K562 (cell line): Measurements from ENCODE around the gene USP49. TPM values are rescaled to one million over a fixed set of nuclear protein-coding genes. Genes with fewer than 3 reads are reported as not detected.

ENCODE experiments used
- ARID2 ChIP-seq: fragments of 450-650 bp; IDR thresholded peaks from 2 replicates; pipeline ENCODE4 v1.6.1; 2017; ENCODE audit warnings: antibody characterized with exemption, mild to moderate bottlenecking
- BACH1 ChIP-seq: fragments of 200-800 bp; sonication (Bioruptor generic); IDR thresholded peaks from 2 replicates; pipeline ENCODE4 v1.6.1; 2016; ENCODE audit warnings: missing genetic modification characterization, missing compliant biosample characterization
- CBFA2T3 ChIP-seq: fragments of 450-650 bp; IDR thresholded peaks from 2 replicates; pipeline ENCODE4 v1.6.1; 2017
- CREM ChIP-seq: IDR thresholded peaks from 2 replicates; pipeline ENCODE4 v1.6.1; 2014; ENCODE audit warnings: antibody characterized with exemption, low read depth
- DACH1 ChIP-seq: fragments of 450-650 bp; IDR thresholded peaks from 2 replicates; pipeline ENCODE4 v1.6.1; 2018; ENCODE audit not compliant: partially characterized antibody
- DMBX1 ChIP-seq: fragments of 250-450 bp; sonication (Bioruptor Pico); IDR thresholded peaks from 2 replicates; pipeline ENCODE4 v1.8.0; 2022; ENCODE audit warnings: inconsistent platforms, mild to moderate bottlenecking, moderate library complexity, borderline replicate concordance
- ELF1 ChIP-seq: fragments of 200-800 bp; sonication (Bioruptor generic); IDR thresholded peaks from 2 replicates; pipeline ENCODE4 v1.6.1; 2016; ENCODE audit warnings: missing genetic modification characterization, missing compliant biosample characterization
- ERF ChIP-seq: fragments of 450-650 bp; formaldehyde crosslinking; IDR thresholded peaks from 2 replicates; pipeline ENCODE4 v1.4.0; 2020; ENCODE audit warnings: mild to moderate bottlenecking, mixed read lengths
- FOXJ2 ChIP-seq: fragments of 200-800 bp; sonication (Bioruptor generic); IDR thresholded peaks from 2 replicates; pipeline ENCODE4 v1.6.1; 2016; ENCODE audit warnings: missing genetic modification characterization, missing compliant biosample characterization
- FOXJ3 ChIP-seq: sonication (generic); formaldehyde crosslinking; IDR thresholded peaks from 2 replicates; pipeline ENCODE4 v1.4.0; 2020; ENCODE audit warnings: mild to moderate bottlenecking, missing genetic modification reagents
- GABPA ChIP-seq: fragments of 200-800 bp; sonication (Bioruptor generic); conservative IDR thresholded peaks from 2 replicates; pipeline ENCODE4 v1.6.1; 2016; ENCODE audit warnings: low read depth, missing genetic modification characterization, missing compliant biosample characterization
- HNRNPH1 ChIP-seq: fragments of 200-400 bp; formaldehyde crosslinking; optimal IDR thresholded peaks from 2 replicates; pipeline ENCODE3; 2017; ENCODE audit warnings: low read depth, mild to moderate bottlenecking, low read length, moderate library complexity
- KLF13 ChIP-seq: fragments of 450-650 bp; IDR thresholded peaks from 2 replicates; pipeline ENCODE4 v1.6.1; 2016; ENCODE audit warnings: missing genetic modification characterization, low read depth, mild to moderate bottlenecking, missing compliant biosample characterization, moderate library complexity, borderline replicate concordance
- LEF1 ChIP-seq: fragments of 450-650 bp; IDR thresholded peaks from 2 replicates; pipeline ENCODE4 v1.6.1; 2016; ENCODE audit warnings: mild to moderate bottlenecking
- MCM2 ChIP-seq: fragments of 450-650 bp; IDR thresholded peaks from 2 replicates; pipeline ENCODE4 v1.6.1; 2017; ENCODE audit warnings: low read depth, mild to moderate bottlenecking
- NR1H2 ChIP-seq: sonication (generic); formaldehyde crosslinking; IDR thresholded peaks from 2 replicates; pipeline ENCODE4 v1.4.0; 2020; ENCODE audit warnings: mild to moderate bottlenecking, missing genetic modification reagents
- PCBP2 ChIP-seq: fragments of 200-400 bp; formaldehyde crosslinking; IDR thresholded peaks from 2 replicates; pipeline ENCODE4 v1.6.1; 2018; ENCODE audit warnings: low read length, low read depth, mild to moderate bottlenecking, moderate library complexity; ENCODE audit not compliant: poor library complexity, severe bottlenecking
- RFX5 ChIP-seq: IDR thresholded peaks from 2 replicates; pipeline ENCODE4 v1.6.1; 2011; ENCODE audit warnings: low read depth, mild to moderate bottlenecking, improper control_type of control experiment, low read length
- STAG1 ChIP-seq: sonication (generic); formaldehyde crosslinking; IDR thresholded peaks from 2 replicates; pipeline ENCODE4 v1.5.0; 2020; ENCODE audit warnings: missing genetic modification reagents, borderline replicate concordance
- TEAD1 ChIP-seq, 2 experiments: fragments of 450-650 bp in 1 of 2; sonication (generic) in 1 of 2; formaldehyde crosslinking; IDR thresholded peaks; 2 replicates each; pipeline versions ENCODE4 v1.4.0 to v1.8.0; 2020 to 2022; ENCODE audit warnings: mild to moderate bottlenecking in 2 of 2, missing genetic modification reagents in 1 of 2
- U2AF1 ChIP-seq: fragments of 200-400 bp; formaldehyde crosslinking; optimal IDR thresholded peaks from 2 replicates; pipeline ENCODE3; 2017; ENCODE audit warnings: mild to moderate bottlenecking, low read depth, low read length, moderate library complexity
- ZNF586 ChIP-seq: fragments of 450-650 bp; formaldehyde crosslinking; conservative IDR thresholded peaks from 2 replicates; pipeline ENCODE4 v1.4.0; 2020; ENCODE audit warnings: mild to moderate bottlenecking, moderate library complexity
- ZNF592 ChIP-seq: fragments of 450-650 bp; IDR thresholded peaks from 2 replicates; pipeline ENCODE4 v1.6.1; 2017; ENCODE audit warnings: antibody characterized with exemption, mild to moderate bottlenecking
- ZZZ3 ChIP-seq: fragments of 450-650 bp; IDR thresholded peaks from 2 replicates; pipeline ENCODE4 v1.6.1; 2016; ENCODE audit warnings: antibody characterized with exemption, mild to moderate bottlenecking, moderate library complexity
- polyA plus RNA-seq, 8 experiments: library from polyadenylated mRNA; depleted of rRNA in 4 of 8; stranded (reverse) in 5 of 8; unstranded in 3 of 8; fragments of >200 nt; fragmentation: Nextera tagmentation in 2 of 8; fragmentation: Illumina TruSeq in 1 of 8; extraction: Ambion mirVana in 2 of 8; extraction: Trizol in 1 of 8; gene quantifications; 2 replicates each; pipeline versions ENCODE4 v1.2.1 to v1.2.3, GENCODE V29; 2011 to 2014; ENCODE audit warnings: inconsistent platforms in 1 of 8, missing spikeins in 1 of 8
- total RNA-seq, 7 experiments: library from RNA; depleted of rRNA in 6 of 7; stranded (reverse); fragments of >200 nt in 6 of 7; fragmentation: Illumina TruSeq in 2 of 7; extraction: Trizol in 2 of 7; gene quantifications; 2 replicates each; pipeline versions ENCODE4 v1.2.1 to v1.2.3, GENCODE V29; 2011 to 2021; ENCODE audit warnings: low replicate concordance in 1 of 7
- TF ChIP-seq, protein P1 (sequence below): fragments of 250-450 bp; sonication (Bioruptor Pico); IDR thresholded peaks from 2 replicates; pipeline ENCODE4 v1.4.0; 2020; ENCODE audit warnings: borderline replicate concordance

Gene USP49
- total and polyA plus RNA-seq, 9 of the 15 experiments (the other 6 are each of a cell fraction or from before 2014, with no cell fraction given): 1.0 to 9.9 (median 6.5) TPM

- 0 out of 2 replicates have a peak, but pooled peaks have one; percentile 62 for TF ChIP-seq ZNF592
- no peak for TF ChIP-seq HNRNPH1
- TF ChIP-seq NR1H2: no peak
- no peak for TF ChIP-seq KLF13
- no peak for TF ChIP-seq PCBP2
- no peak for TF ChIP-seq ARID2
- TF ChIP-seq DACH1: no peak
- no peak for TF ChIP-seq STAG1 (CRISPR knock-in tag)
- TF ChIP-seq ERF (CRISPR knock-in tag): no peak
- peak; percentile 32; the same call in 1 of the 2 replicates for TF ChIP-seq LEF1
- no peak for TF ChIP-seq RFX5
- TF ChIP-seq, protein P1, sequence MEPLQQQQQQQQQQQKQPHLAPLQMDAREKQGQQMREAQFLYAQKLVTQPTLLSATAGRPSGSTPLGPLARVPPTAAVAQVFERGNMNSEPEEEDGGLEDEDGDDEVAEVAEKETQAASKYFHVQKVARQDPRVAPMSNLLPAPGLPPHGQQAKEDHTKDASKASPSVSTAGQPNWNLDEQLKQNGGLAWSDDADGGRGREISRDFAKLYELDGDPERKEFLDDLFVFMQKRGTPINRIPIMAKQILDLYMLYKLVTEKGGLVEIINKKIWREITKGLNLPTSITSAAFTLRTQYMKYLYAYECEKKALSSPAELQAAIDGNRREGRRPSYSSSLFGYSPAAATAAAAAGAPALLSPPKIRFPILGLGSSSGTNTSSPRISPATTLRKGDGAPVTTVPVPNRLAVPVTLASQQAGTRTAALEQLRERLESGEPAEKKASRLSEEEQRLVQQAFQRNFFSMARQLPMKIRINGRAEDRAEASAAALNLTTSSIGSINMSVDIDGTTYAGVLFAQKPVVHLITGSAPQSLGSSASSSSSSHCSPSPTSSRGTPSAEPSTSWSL (CRISPR knock-in tag): no peak
- no peak; the same call in 1 of the 2 replicates for TF ChIP-seq ELF1 (tag)
- no peak for TF ChIP-seq U2AF1
- no peak for TF ChIP-seq DMBX1 (CRISPR knock-in tag)
- no peak for TF ChIP-seq CREM
- TF ChIP-seq ZNF586: no peak
- no peak for TF ChIP-seq TEAD1 (CRISPR knock-in tag; IDR thresholded peaks at IDR 0.05)
- TF ChIP-seq GABPA (tag): peak; percentile 65; the same call in 1 of the 2 replicates
- TF ChIP-seq FOXJ2: no peak
- no peak for TF ChIP-seq CBFA2T3
- TF ChIP-seq MCM2: no peak
- TF ChIP-seq ZZZ3: no peak
- 0 out of 2 replicates have a peak, but pooled peaks have one; percentile 56 for TF ChIP-seq BACH1 (tag)
- no peak for TF ChIP-seq FOXJ3 (CRISPR knock-in tag)
Observed at GRCh38 chr6:41942067-41942851, 47.1 kb upstream of the USP49 start (continued).
